BLaER1 treated with 17β-estradiol and CSF1 and Interleukin-3, amounts not matched to agents 10 nM and 100 nM (cell line): ENCODE results near the gene DPT.

Experiments used
- H3K27ac ChIP-seq, 11 experiments: shearing (Covaris generic); formaldehyde crosslinking; 2 replicates each; pipeline ENCODE4 v1.8.1; 2022
- H3K27me3 ChIP-seq, 11 experiments: shearing (Covaris generic); formaldehyde crosslinking; 2 replicates each; pipeline ENCODE4 v1.8.1; 2022
- H3K36me3 ChIP-seq, 11 experiments: shearing (Covaris generic); formaldehyde crosslinking; 2 replicates each; pipeline ENCODE4 v1.8.1; 2022
- H3K4me1 ChIP-seq, 10 experiments: shearing (Covaris generic); formaldehyde crosslinking; 2 replicates each; pipeline ENCODE4 v1.8.1; 2022
- H3K4me2 ChIP-seq, 11 experiments: shearing (Covaris generic); formaldehyde crosslinking; 2 replicates each; pipeline ENCODE4 v1.8.1; 2022
- H3K4me3 ChIP-seq, 10 experiments: shearing (Covaris generic); formaldehyde crosslinking; 2 replicates each; pipeline ENCODE4 v1.8.1; 2022
- H3K9ac ChIP-seq, 11 experiments: shearing (Covaris generic); formaldehyde crosslinking; 2 replicates each; pipeline ENCODE4 v1.8.1; 2022
- H3K9me3 ChIP-seq, 11 experiments: shearing (Covaris generic); formaldehyde crosslinking; replicated peaks in 1 of 11; 2 replicates each; pipeline ENCODE4 v1.8.1; 2022
- H4K20me1 ChIP-seq, 11 experiments: shearing (Covaris generic); formaldehyde crosslinking; 2 replicates each; pipeline ENCODE4 v1.8.1; 2022
- Cebpa-rat ChIP-seq, 11 experiments: shearing (Covaris generic); IDR thresholded peaks; 2 replicates each; pipeline ENCODE4 v1.8.1; 2022

DPT gene

GRCh38 chr1:168654198-168654915, 74.6 kb downstream of the DPT start:
- no peaks in the 10 kb centered on the region for H4K20me1 ChIP-seq
- no peak overlapping the region for H3K9ac ChIP-seq
- no peak overlapping the region for H3K4me3 ChIP-seq
- no peaks in the 10 kb centered on the region for H3K27me3 ChIP-seq
- no peak for TF ChIP-seq Cebpa-rat (IDR thresholded peaks at IDR 0.05)
- no peaks in the 10 kb centered on the region for H3K9me3 ChIP-seq
- no peaks in the 10 kb centered on the region for H3K36me3 ChIP-seq
- no peak overlapping the region for H3K27ac ChIP-seq
- no peaks in the 10 kb centered on the region for H3K4me1 ChIP-seq
- no peak overlapping the region for H3K4me2 ChIP-seq

- Histone ChIP-seq H3K9ac (no peak overlapping the region), H3K27me3 (no peaks in the 10 kb centered on the region), H3K36me3 (no peaks in the 10 kb centered on the region), H3K27ac (no peak overlapping the region), H3K4me1 (no peaks in the 10 kb centered on the region), H3K4me3 (no peak overlapping the region), H4K20me1 (no peaks in the 10 kb centered on the region), H3K9me3 (no peaks in the 10 kb centered on the region), H3K4me2 (no peak overlapping the region)
- TF ChIP-seq Cebpa-rat (IDR thresholded peaks at IDR 0.05), result no peak
Measured at GRCh38 chr1:168653567-168653966, 75.4 kb downstream of the DPT start.

GRCh38 chr1:168645721-168646120, 83.3 kb downstream of the DPT start:
- H3K9ac ChIP-seq, result no peak overlapping the region
- H3K4me2 ChIP-seq, result no peak overlapping the region
- H3K27ac ChIP-seq, result no peak overlapping the region
- H3K27me3 ChIP-seq, result no peaks in the 10 kb centered on the region
- H3K4me1 ChIP-seq, result 0 out of 20 replicates have a peak, but pooled peaks cover 0 to 3% (median 0%) of the 10 kb centered on the region in 10 experiments
- no peak overlapping the region for H3K4me3 ChIP-seq
- no peaks in the 10 kb centered on the region for H4K20me1 ChIP-seq
- no peaks in the 10 kb centered on the region; a peak in 1 of 22 replicates for H3K9me3 ChIP-seq
- no peaks in the 10 kb centered on the region for H3K36me3 ChIP-seq
- TF ChIP-seq Cebpa-rat (IDR thresholded peaks at IDR 0.05), result no peak
